Heart left ventricle (tissue), 16 donors: ENCODE results near the gene ATP8A1. TPM values are rescaled to one million over a fixed set of nuclear protein-coding genes. Genes with fewer than 3 reads are reported as not detected.

Experiments used
- ATAC-seq, 4 donors: fragments of 200-7000 bp; cut with Tn5 transposase; one replicate each; pipeline ENCODE4 v1.9.1; 2020 to 2022; ENCODE audit warnings: moderate library complexity in 4 of 4, mild to moderate bottlenecking in 3 of 4, moderate number of reproducible peaks in 1 of 4
- DNase-seq, 5 donors: peaks; one replicate each; pipeline ENCODE4 v3.0.0-alpha.2; 2020
- H3K27ac ChIP-seq, 12 donors: fragments of 200-600 bp; sonication (generic) in 4 of 12; one replicate each; pipeline versions ENCODE4 v1.5.0 to v1.8.0; 2016 to 2022; ENCODE audit warnings: mild to moderate bottlenecking in 2 of 12
- H3K27me3 ChIP-seq, 9 donors: fragments of 200-600 bp; sonication (generic) in 2 of 9; one replicate each; pipeline versions ENCODE4 v1.5.1 to v1.8.0; 2016 to 2022; ENCODE audit warnings: mild to moderate bottlenecking in 3 of 9
- H3K36me3 ChIP-seq, 9 donors: fragments of 200-600 bp; sonication (generic) in 2 of 9; one replicate each; pipeline versions ENCODE4 v1.5.0 to v1.8.0; 2018 to 2022; ENCODE audit warnings: mild to moderate bottlenecking in 2 of 9
- H3K4me1 ChIP-seq, 12 donors: fragments of 200-600 bp; sonication (generic) in 4 of 12; one replicate each; pipeline versions ENCODE4 v1.5.0 to v1.8.0; 2016 to 2022; ENCODE audit warnings: mild to moderate bottlenecking in 3 of 12
- H3K4me3 ChIP-seq, 12 donors: fragments of 200-600 bp; sonication (generic) in 4 of 12; one replicate each; pipeline versions ENCODE4 v1.5.0 to v1.8.0; 2017 to 2022; ENCODE audit warnings: mild to moderate bottlenecking in 9 of 12, moderate library complexity in 4 of 12
- H3K9me3 ChIP-seq, 12 donors: fragments of 200-600 bp; sonication (generic) in 4 of 12; one replicate each; pipeline versions ENCODE4 v1.5.0 to v1.8.0; 2016 to 2022; ENCODE audit warnings: mild to moderate bottlenecking in 1 of 12
- CTCF ChIP-seq, 12 donors: fragments of 200-600 bp; sonication (generic) in 4 of 12; IDR thresholded peaks; one replicate each; pipeline versions ENCODE4 v1.5.0 to v1.8.0; 2018 to 2022; ENCODE audit warnings: antibody characterized with exemption in 12 of 12, mild to moderate bottlenecking in 5 of 12
- POLR2A ChIP-seq, 2 donors: fragments of 450-650 bp; IDR thresholded peaks; one replicate each; pipeline ENCODE4 v1.6.1; 2017; ENCODE audit warnings: antibody characterized with exemption in 2 of 2, mild to moderate bottlenecking in 2 of 2, moderate library complexity in 2 of 2
- WGBS, 4 donors: extraction: QIAGEN DNeasy Blood & Tissue Kit in 2 of 4; methylation state at CpG; one replicate each; pipeline versions ENCODE4 v1.1.5 to v1.1.7; 2013 to 2018; 5-methylcytosine and 5-hydroxymethylcytosine counted together
- intact Hi-C, 10 donors: fragments of 100-400 bp; cut with DNase I; formaldehyde crosslinking; loops; one replicate each; pipeline versions ENCODE4 v1.11.1 to v1.14.2; 2022
- polyA plus RNA-seq, 2 donors: library from polyadenylated mRNA; stranded (reverse); fragments of 200-250 nt; gene quantifications; one replicate each; pipeline ENCODE4 v1.2.3, GENCODE V29; 2013
- total RNA-seq, 9 donors: library from RNA; depleted of rRNA in 2 of 9; stranded (reverse); fragments of >200 nt in 2 of 9; fragmentation: NEBNext Ultra II Directional in 3 of 9; extraction: Animal tissue kit (Norgen Biotek cat#: 25700) in 3 of 9; gene quantifications; one replicate each; pipeline versions ENCODE4 v1.1.0 to v1.2.4, GENCODE V29; 2016 to 2023
- donor health status: ischemic (EF 13 %, LVEDD 7.1; RV severe dilation, severe dysfunction).
- donor health status: healthy with polysubstance abuse.
- donor health status: DM: no; HTN: yes; CAD: no.
- donor health status: DM: no; HTN: no; CAD: no.
- donor health status: ischemic (EF 25% LVEDD 6.9; RV normal size, moderate dysfunction).
- donor health status: ischemic (EF 25% LVEDD 5.7; RV mildly dilated, moderate dysfunction).
- donor health status: healthy.
- donor health status: DM: yes; HTN: yes; CAD: no.
- donor health status: ischemic (EF 35%, LVEDD 5.7; RV mildly dilated, moderate dysfunction).
- donor health status: nonischemic (EF 11% LVEDD 7.7; RV severe dilation, severe dysfunction).
- donor health status: DM: yes; HTN: yes; CAD: no.
- donor health status: PGD.
- donor health status: ischemic (EF 29% LVEDD 5.4; RV normal size, mild dysfunction).
- donor health status: nonischemic (EF 23%, LVEDD 6.1; RV moderate dilation, normal function).

ATP8A1 gene
- total and polyA plus RNA-seq, 11 donors: 4.6 to 29.7 (median 16.2) TPM

DNA sequence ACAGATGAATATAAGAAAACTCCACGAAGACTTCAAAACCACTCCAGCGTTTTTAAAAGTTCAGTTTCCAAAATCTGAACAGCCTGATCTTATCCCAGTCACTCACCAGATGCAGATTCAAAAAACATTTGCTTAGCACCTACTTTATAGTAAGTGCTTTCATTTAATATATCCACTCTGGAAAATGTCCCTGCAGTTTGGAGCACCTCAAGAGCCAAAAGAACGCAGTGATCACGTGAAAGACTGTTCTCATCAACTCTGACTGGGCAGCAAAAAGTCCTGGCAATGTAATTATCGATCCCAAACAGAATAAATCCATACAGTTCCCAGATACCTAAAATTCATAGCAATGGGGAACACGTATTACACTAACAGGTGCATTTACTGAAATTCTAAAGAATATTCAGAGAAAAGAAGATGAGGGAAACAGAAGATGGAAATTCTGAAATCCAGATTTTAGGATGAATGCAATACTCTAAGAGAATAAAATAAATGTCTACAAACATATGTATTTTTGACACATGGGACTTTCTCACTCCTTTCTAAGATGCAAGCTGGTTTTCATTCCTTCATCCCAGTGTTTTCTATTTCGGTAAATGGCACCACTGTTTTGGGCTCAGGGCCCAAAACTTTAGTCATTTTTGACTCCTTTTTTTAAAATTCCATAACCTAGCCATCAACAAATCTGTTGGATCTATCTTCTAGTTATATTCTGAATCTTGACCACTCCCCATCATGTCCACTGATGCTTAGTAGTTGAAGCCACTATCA is 13.9 kb downstream of the ATP8A1 start:
- H3K4me1 ChIP-seq: peaks cover 0 to 49% (median 15%) of the 10 kb centered on the region in 12 donors
- H3K27me3 ChIP-seq: no peaks in the 10 kb centered on the region
- 75 to 81% (median 77%) methylated on average over 7 of the region's 7 CpGs for WGBS, 4 donors
- H3K36me3 ChIP-seq: no peaks in the 10 kb centered on the region
- ATAC-seq (no peak), DNase-seq (no peak)
- no peaks in the 10 kb centered on the region for H3K9me3 ChIP-seq
- intact Hi-C loops: no loop called here
- H3K27ac ChIP-seq: peak overlapping the region in 6 of 12 donors; percentile 17 to 53 (median 35)
- TF ChIP-seq POLR2A (IDR thresholded peaks at IDR 0.05): no peak
- no peak for TF ChIP-seq CTCF (IDR thresholded peaks at IDR 0.05)
- no peak overlapping the region for H3K4me3 ChIP-seq

DNA sequence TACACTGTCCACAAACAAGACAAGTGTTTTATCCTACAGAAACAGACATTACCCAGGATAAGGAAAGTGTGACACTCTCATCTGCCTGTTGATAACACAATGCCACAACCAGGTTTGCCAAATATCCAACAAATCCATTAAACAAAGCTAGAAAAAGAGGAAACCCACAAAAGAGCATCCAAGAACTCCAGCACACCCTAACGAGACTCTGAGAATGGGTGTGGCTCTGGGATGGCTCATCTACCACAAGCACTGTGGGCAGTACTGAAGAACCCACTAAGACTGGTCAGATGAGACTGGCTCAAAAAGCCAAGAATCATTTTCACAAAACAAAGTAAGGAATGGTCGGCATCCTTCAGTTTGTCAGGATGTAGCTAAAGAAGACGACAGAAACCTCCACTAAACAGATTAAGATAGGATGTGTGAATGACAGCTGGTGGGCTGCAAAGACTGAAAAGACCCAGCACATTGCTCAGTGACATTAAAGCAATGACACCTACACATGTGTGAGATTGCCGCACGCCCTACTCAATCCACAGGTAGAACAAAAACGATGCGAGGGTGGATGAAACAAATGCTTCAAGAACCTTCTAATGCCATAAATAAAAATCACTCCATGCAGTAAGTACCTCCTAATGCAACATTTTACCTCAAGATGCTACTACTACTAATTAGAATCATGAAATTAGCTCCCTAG is 14.7 kb downstream of the ATP8A1 start:
- ATAC-seq (no peak), DNase-seq (no peak)
- intact Hi-C loops: no loop called here
- no peak for TF ChIP-seq CTCF (IDR thresholded peaks at IDR 0.05)
- TF ChIP-seq POLR2A (IDR thresholded peaks at IDR 0.05): no peak
- no peak overlapping the region for H3K27ac ChIP-seq
- WGBS, 4 donors: 82 to 90% (median 85%) methylated on average over 7 of the region's 7 CpGs
- H3K27me3 ChIP-seq: no peaks in the 10 kb centered on the region
- H3K4me1 ChIP-seq: peaks cover 0 to 53% (median 15%) of the 10 kb centered on the region in 12 donors
- H3K4me3 ChIP-seq: no peak overlapping the region
- no peaks in the 10 kb centered on the region for H3K36me3 ChIP-seq
- H3K9me3 ChIP-seq: no peaks in the 10 kb centered on the region

GRCh38 chr4:42641656-42642055 is 15.2 kb downstream of the ATP8A1 start:
- Histone ChIP-seq H3K9me3 (no peaks in the 10 kb centered on the region), H3K27me3 (no peaks in the 10 kb centered on the region), H3K27ac (no peak overlapping the region), H3K4me1 (peaks cover 0 to 52% (median 15%) of the 10 kb centered on the region in 12 donors), H3K4me3 (no peak overlapping the region), H3K36me3 (no peaks in the 10 kb centered on the region)
- ATAC-seq: no peak
- DNase-seq: no peak
- TF ChIP-seq CTCF (IDR thresholded peaks at IDR 0.05) (no peak), POLR2A (IDR thresholded peaks at IDR 0.05) (no peak)
- 61 to 81% (median 72%) methylated on average over 1 of the region's 1 CpG for WGBS, 4 donors
- intact Hi-C loops: no loop called here

DNA sequence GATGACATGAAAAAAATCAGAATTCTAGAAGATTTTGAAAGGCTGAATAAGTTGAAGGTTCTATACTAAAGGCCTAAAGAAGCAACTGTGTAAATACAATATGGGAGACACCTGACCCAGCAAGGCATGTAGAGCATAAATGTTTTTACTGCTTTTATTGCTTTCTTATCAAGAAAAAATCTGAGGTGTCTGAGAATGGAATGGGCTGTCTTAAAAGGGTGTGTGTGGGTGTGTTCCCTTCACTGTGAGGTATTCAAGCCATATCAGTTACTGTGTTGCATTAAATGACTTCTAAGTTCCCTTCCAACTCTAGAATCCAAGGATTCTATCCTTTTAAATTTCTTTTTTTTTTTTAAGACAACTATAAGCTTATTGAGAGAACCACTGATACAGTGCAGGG is 15.7 kb downstream of the ATP8A1 start:
- intact Hi-C loops: no loop called here
- H3K4me1 ChIP-seq: peaks cover 0 to 50% (median 13%) of the 10 kb centered on the region in 12 donors
- no peak for ATAC-seq

More for the DNA sequence above, 15.7 kb downstream of the ATP8A1 start:
- TF ChIP-seq CTCF (IDR thresholded peaks at IDR 0.05) (no peak), POLR2A (IDR thresholded peaks at IDR 0.05) (no peak)
- Histone ChIP-seq H3K36me3 (no peaks in the 10 kb centered on the region), H3K9me3 (no peaks in the 10 kb centered on the region), H3K27me3 (no peaks in the 10 kb centered on the region), H3K27ac (no peak overlapping the region), H3K4me3 (no peak overlapping the region)
- DNase-seq: no peak
